MM.1S (cell line): Measurements from ENCODE around the gene YWHAH.

Experiments
- DNase-seq: peaks from one replicate; pipeline ENCODE4 v3.0.0-alpha.2; 2015
- H2AFZ ChIP-seq: fragments of 300-600 bp; sonication (generic); 2 replicates; pipeline ENCODE4 v1.6.0; 2016; ENCODE audit warnings: antibody characterized with exemption, low read length
- H3F3A ChIP-seq: fragments of 300-600 bp; sonication (generic); 2 replicates; pipeline ENCODE4 v1.6.1; 2016; ENCODE audit warnings: mild to moderate bottlenecking, antibody characterized with exemption, low read length, moderate library complexity, mixed read lengths; ENCODE audit not compliant: insufficient read depth
- H3K27ac ChIP-seq: fragments of 300-600 bp; sonication (generic); 2 replicates; pipeline ENCODE4 v1.5.1; 2016; ENCODE audit warnings: mild to moderate bottlenecking, low read length
- H3K27me3 ChIP-seq: fragments of 300-600 bp; sonication (generic); replicated peaks from 2 replicates; pipeline ENCODE4 v1.6.0; 2016; ENCODE audit warnings: low read length; ENCODE audit not compliant: insufficient read depth
- H3K36me3 ChIP-seq: fragments of 300-600 bp; sonication (generic); replicated peaks from 2 replicates; pipeline ENCODE4 v1.6.1; 2016; ENCODE audit warnings: mild to moderate bottlenecking, low read length, mixed read lengths; ENCODE audit not compliant: insufficient read depth
- H3K4me1 ChIP-seq: fragments of 300-600 bp; sonication (generic); 2 replicates; pipeline ENCODE4 v1.6.1; 2016; ENCODE audit warnings: low read length, mixed read lengths
- H3K4me2 ChIP-seq: fragments of 300-600 bp; sonication (generic); 2 replicates; pipeline ENCODE4 v1.6.0; 2016; ENCODE audit warnings: low read depth, low read length
- H3K4me3 ChIP-seq: fragments of 300-600 bp; sonication (generic); 2 replicates; pipeline ENCODE4 v1.5.1; 2016; ENCODE audit warnings: low read length, mixed read lengths
- H3K79me2 ChIP-seq: fragments of 300-600 bp; sonication (generic); 2 replicates; pipeline ENCODE4 v1.6.1; 2016; ENCODE audit warnings: mixed run types, low read length, mixed read lengths
- H3K9ac ChIP-seq: fragments of 300-600 bp; sonication (generic); 2 replicates; pipeline ENCODE4 v1.6.1; 2016; ENCODE audit warnings: low read length, mixed read lengths
- H3K9me2 ChIP-seq: fragments of 300-600 bp; sonication (generic); replicated peaks from 2 replicates; pipeline ENCODE4 v1.6.1; 2016; ENCODE audit warnings: mild to moderate bottlenecking, low read length, mixed read lengths; ENCODE audit not compliant: insufficient read depth
- H3K9me3 ChIP-seq: fragments of 300-600 bp; sonication (generic); replicated peaks from 2 replicates; pipeline ENCODE4 v1.6.1; 2016; ENCODE audit warnings: mild to moderate bottlenecking, low read length, mixed read lengths; ENCODE audit not compliant: insufficient read depth
- H4K20me1 ChIP-seq: fragments of 300-600 bp; sonication (generic); 2 replicates; pipeline ENCODE4 v1.6.1; 2016; ENCODE audit warnings: mild to moderate bottlenecking, low read length, moderate library complexity, mixed read lengths; ENCODE audit not compliant: insufficient read depth
- CTCF ChIP-seq: fragments of 300-600 bp; sonication (generic); IDR thresholded peaks from 2 replicates; pipeline ENCODE4 v1.5.1; 2016; ENCODE audit warnings: antibody characterized with exemption, low read length, mixed read lengths
- EZH2 ChIP-seq: fragments of 300-600 bp; sonication (generic); optimal IDR thresholded peaks from 2 replicates; pipeline ENCODE3; 2017; ENCODE audit warnings: low read depth, mild to moderate bottlenecking, antibody characterized with exemption, low read length, mixed read lengths
- EZH2phosphoT487 ChIP-seq: fragments of 300-600 bp; sonication (generic); IDR thresholded peaks from 2 replicates; pipeline ENCODE4 v1.6.1; 2018; ENCODE audit warnings: antibody characterized with exemption, low read length

Gene YWHAH

GRCh38 chr22:31933406-31933805 lies 10.9 kb upstream of the YWHAH start:
- no peak for DNase-seq
- Histone ChIP-seq H3F3A (no peaks in the 10 kb centered on the region), H3K4me2 (no peak overlapping the region), H3K9me3 (no peaks in the 10 kb centered on the region), H3K27me3 (no peaks in the 10 kb centered on the region), H2AFZ (no peak overlapping the region), H4K20me1 (no peaks in the 10 kb centered on the region), H3K9ac (no peak overlapping the region), H3K27ac (no peak overlapping the region), H3K4me1 (no peaks in the 10 kb centered on the region), H3K79me2 (no peaks in the 10 kb centered on the region), H3K4me3 (no peak overlapping the region), H3K36me3 (no peaks in the 10 kb centered on the region), H3K9me2 (no peaks in the 10 kb centered on the region)
- TF ChIP-seq EZH2 (no peak), EZH2phosphoT487 (no peak), CTCF (no peak)

- no peaks in the 10 kb centered on the region for H4K20me1 ChIP-seq
- no peak overlapping the region for H2AFZ ChIP-seq
- H3F3A ChIP-seq = no peaks in the 10 kb centered on the region
- no peak for TF ChIP-seq CTCF
- no peak for TF ChIP-seq EZH2
- TF ChIP-seq EZH2phosphoT487 = no peak
- H3K9me2 ChIP-seq = no peaks in the 10 kb centered on the region
- no peak overlapping the region for H3K4me3 ChIP-seq
- H3K9me3 ChIP-seq = no peaks in the 10 kb centered on the region
- no peak overlapping the region for H3K9ac ChIP-seq
- H3K27ac ChIP-seq = no peak overlapping the region
- no peaks in the 10 kb centered on the region for H3K27me3 ChIP-seq
- no peak for DNase-seq
- no peaks in the 10 kb centered on the region for H3K79me2 ChIP-seq
- no peak overlapping the region for H3K4me2 ChIP-seq
- no peaks in the 10 kb centered on the region for H3K4me1 ChIP-seq
- no peaks in the 10 kb centered on the region for H3K36me3 ChIP-seq
Measured at GRCh38 chr22:31933816-31934482, 10.4 kb upstream of the YWHAH start.

- H3K36me3 ChIP-seq = no peaks in the 10 kb centered on the region
- no peak overlapping the region for H3K4me2 ChIP-seq
- H2AFZ ChIP-seq = no peak overlapping the region
- no peaks in the 10 kb centered on the region for H3K4me1 ChIP-seq
- H3F3A ChIP-seq = no peaks in the 10 kb centered on the region
- TF ChIP-seq EZH2 (no peak), CTCF (no peak), EZH2phosphoT487 (no peak)
- H4K20me1 ChIP-seq = no peaks in the 10 kb centered on the region
- H3K27me3 ChIP-seq = no peaks in the 10 kb centered on the region
- H3K9me2 ChIP-seq = no peaks in the 10 kb centered on the region
- no peak overlapping the region for H3K4me3 ChIP-seq
- H3K9ac ChIP-seq = no peak overlapping the region
- H3K79me2 ChIP-seq = no peaks in the 10 kb centered on the region
- H3K9me3 ChIP-seq = no peaks in the 10 kb centered on the region
- no peak for DNase-seq
- H3K27ac ChIP-seq = no peak overlapping the region
Measured at GRCh38 chr22:31935961-31936635, 8.2 kb upstream of the YWHAH start.
